SW 1271 (cell line): ENCODE data around the gene PRIM1.
"Not testable (repeated sequence)": the region's sequence is repeated elsewhere in the genome, so short reads cannot be mapped to it uniquely, and the experiment has no call there.

Experiments
- DNase-seq, 2 experiments: peaks; one replicate each; lab custom pipeline; 2025; lab: John Stamatoyannopoulos, UW

The PRIM1 gene

DNA sequence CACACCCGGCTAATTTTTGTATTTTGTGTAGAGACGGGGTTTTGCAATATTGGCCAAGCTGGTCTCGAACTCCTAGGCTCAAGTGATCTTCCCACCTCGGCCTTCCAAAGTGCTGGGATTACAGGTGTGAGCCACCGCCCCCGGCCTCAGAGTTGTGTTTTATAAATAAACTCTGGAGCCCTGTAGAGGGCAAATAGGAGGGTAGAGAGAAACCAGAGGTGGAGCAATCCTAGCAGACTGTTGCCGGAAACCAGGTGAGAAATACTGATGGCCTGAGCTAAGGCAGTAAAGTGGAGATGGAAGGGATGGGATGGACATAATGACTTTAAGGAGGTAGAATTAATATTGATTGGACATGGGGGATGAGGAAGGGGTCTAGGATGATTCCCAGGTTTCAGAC, 8.3 kb upstream of the PRIM1 start:
- DNase-seq: no peak

GRCh38 chr12:56759263-56759908, 7.3 kb upstream of the PRIM1 start:
- DNase-seq: no peak

- DNase-seq: no peak
Observed at GRCh38 chr12:56758728-56759262, 6.7 kb upstream of the PRIM1 start.

- DNase-seq: not testable (repeated sequence)
Observed at GRCh38 chr12:56757971-56758370, 5.8 kb upstream of the PRIM1 start.

DNA sequence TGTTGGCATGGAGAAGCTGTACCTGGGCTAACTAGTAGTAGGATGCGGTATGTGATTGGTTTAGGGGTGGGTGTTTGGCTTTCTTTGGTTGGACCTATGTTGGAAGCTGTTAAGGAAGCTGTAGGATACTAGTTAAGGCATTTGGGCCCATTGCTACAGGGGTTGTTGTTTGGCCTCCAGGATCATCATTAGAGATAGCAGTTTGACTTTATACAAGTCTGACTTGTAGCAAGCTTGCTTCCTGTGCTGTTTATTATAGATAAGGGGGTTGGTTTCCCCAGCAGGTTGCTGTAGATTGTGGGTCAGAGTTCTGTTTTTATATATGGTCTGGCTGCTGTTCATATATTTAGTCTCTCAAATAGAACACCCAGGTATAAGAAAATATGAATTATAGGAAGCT, 1.4 kb upstream of the PRIM1 start:
- DNase-seq: no peak

- DNase-seq: not testable (repeated sequence)
Observed at GRCh38 chr12:56750596-56750995, 1.5 kb downstream of the PRIM1 start.

DNA sequence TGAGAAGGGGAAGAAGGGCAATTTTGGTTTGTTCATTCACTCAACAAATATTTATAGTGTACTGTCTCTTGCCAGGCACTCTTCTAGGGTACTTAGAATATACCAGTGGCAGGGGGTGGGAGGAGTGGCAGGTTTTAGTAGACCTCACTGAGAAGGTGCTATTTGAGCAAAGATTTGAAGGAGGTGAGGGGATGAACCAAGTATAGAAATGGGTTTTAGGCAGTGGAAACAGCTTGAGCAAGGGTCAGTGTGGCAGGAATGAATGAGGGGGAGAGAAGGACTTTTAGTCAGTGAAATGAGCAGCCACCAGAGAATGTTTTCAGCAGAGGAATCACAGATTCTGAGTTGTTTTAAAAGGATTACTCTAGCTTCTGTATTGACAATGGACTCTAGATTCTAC, 2.3 kb downstream of the PRIM1 start:
- no peak for DNase-seq

DNA sequence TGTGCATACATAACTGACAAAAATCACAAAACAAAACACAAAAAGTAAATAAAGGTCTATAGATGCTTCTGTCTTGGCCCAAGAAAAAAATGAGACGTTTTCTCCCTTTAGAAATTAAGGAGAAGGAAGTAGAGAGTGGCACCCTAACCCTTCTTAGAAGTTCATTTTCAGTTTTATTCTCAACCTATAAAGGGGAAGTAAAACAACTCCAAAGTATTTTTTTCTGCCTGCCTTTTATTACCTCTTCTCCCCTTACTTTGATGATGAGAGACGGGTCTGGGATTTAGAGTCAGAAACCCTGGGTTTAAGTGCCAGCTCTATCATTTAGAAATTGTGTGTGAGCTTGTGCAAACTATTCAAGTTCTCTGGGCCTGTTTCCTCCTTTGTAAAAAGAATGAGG, 2.8 kb downstream of the PRIM1 start:
- no peak for DNase-seq

DNA sequence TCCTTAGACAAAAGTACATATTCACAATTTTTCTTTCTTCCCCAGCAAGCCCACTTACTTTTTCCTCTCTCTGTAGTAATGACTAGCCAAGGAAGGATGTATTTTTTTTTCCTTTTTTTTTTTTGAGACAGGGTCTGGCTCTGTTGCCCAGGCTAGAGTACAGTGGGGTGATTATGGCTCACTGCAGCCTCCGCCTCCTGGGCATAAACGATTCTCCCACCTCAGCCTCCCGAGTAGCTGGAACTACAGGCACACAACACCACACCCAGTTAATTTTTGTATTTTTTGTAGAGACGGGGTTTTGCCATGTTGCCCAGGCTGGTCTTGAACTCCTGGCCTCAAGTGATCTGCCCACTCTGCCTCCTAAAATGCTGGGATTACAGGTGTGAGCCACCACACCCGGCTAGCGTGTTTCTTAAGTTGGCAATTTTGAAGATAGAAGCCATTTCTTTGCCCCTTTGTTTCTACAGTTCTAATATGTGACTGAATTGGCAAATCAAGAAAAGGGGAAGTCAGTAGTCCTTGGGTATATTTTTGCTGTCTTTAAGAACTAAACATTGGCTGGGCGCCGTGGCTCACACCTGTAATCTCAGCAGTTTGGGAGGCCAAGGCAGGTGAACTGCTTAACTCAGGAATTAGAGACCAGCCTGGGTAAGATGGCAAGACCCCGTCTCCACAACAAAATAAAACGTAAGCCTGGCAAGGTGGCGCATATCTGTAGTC, 23.8 kb downstream of the PRIM1 start:
- no peak for DNase-seq

GRCh38 chr12:56726196-56726675, 25.9 kb downstream of the PRIM1 start:
- not testable (repeated sequence) for DNase-seq

DNA sequence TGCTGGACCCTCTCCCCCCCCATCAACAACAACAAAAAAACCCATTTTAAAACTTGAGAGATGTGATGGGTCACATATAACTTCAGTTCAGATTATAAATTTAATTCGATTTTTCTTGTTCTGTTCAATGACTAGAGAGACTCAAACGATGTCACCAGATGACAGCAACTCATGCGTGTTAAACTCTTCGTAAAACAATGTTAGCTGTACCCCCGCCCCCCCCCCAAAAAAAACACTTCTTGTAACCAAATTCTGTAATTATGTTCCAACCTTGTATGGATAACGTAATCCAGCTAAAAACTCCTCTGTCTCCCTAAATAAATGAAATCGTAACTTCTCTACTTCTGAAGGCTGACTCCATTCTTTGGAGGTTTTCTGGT, 26.4 kb downstream of the PRIM1 start:
- peak in 1 of 2 experiments; percentile 38 for DNase-seq

DNA sequence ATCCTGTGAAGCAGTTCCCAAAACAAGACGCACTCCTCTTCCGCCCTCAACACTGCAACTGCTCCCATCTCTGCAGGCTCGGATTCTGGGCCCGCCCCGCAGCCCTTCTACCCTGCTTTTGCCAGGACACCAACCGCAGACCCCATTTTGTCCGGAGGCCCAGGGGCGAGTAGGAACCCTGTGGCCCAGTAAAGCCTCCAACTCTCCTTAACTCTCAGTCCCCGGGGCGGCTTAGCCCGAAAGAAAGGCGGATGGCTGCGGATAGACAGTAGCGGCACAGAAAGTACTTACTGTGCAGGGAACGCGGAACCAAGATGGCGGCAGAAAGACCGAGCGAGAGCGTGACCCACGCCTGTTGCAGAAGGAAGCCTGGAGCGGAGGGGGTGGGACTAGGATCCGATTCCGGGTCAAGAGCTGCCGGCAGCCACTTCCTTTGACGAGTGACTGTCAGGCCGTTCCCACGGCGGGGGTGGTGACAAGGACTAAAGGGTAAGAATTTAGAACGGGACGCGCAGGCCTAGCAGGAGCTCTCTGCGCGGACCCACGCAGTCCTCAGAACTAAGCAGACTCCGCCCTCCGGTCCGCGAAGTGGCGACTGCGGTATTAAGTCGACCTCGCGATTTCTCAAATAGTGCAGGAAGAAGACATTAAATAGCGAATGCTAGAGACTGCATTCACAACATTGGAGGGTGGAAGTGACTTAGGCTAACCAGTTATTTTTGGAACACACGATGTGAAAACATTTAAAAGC, 27.0 kb downstream of the PRIM1 start, which contains the start of gene NACA:
Gene NACA, minus strand, starts transcription at position 328 of the 751 bp plus-strand sequence. CDS start 778 bp downstream, outside the sequence.
- peak; percentile 96 to 99 for DNase-seq

- peak in 1 of 2 experiments; percentile 42 for DNase-seq
Observed at GRCh38 chr12:56724701-56724971, 27.5 kb downstream of the PRIM1 start.

GRCh38 chr12:56723889-56724700, 28.0 kb downstream of the PRIM1 start:
- peak in 1 of 2 experiments; percentile 8 for DNase-seq

DNA sequence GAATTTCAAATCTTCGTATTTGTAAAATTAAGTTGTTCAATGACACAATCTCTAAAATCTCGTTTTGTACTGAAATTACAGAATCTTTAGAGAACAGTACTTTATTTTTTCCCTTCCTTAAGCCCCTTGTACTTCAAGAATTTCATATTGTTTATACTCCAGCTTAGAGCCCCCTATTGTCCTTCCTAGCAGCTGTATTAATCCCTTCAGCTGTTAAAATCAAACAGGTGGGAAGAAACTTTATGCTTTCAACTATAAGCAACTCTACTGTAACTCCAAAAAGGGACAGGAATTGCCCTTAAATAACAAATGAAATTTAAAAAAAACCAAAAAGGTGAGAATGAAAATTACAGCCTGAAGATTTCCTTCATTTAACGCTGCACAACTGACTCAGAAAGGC, 28.8 kb downstream of the PRIM1 start:
- DNase-seq: no peak

DNA sequence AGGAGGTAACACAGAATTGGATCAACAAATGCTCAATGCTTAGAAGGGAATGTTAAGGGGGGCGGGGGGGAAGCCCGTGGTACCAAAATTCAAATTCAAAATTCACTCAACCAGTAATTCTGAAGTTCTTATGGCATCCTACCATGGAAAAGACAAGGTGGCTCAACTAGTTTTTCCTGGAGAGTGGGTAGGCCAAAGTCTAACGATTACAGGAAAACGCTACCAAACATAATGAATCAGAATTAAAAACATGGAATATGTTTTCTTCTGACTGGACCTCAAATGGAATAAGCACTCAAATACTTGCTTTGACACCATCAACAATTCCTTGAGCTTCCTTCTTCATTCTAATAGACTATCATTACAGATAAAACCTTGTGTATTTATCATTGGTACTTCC, 29.3 kb downstream of the PRIM1 start:
- no peak for DNase-seq

- no peak for DNase-seq
Observed at GRCh38 chr12:56721721-56722120, 30.4 kb downstream of the PRIM1 start.

DNA sequence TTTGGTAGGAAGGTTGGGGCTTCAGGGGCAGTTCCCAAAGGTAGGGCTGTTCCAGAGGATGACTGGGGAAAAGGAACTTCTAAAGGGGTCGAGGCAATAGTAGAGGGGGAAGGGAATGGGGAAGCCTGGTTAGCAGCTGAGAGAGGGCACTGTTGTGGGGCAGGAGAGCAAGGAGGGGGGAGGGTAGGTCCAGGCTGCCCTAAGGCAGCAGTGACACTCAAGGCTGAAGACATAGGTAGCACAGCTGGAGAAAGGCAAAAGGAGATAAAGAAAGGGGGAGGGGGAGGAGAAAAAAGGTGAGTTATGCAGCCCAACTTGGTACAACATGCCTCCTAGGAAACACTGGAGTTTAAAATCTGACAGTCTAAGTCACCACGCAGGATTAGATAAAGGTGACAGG, 30.9 kb downstream of the PRIM1 start:
- no peak for DNase-seq

- no peak for DNase-seq
Observed at GRCh38 chr12:56720731-56721151, 31.4 kb downstream of the PRIM1 start.

GRCh38 chr12:56719056-56719455, 33.1 kb downstream of the PRIM1 start:
- no peak for DNase-seq

DNA sequence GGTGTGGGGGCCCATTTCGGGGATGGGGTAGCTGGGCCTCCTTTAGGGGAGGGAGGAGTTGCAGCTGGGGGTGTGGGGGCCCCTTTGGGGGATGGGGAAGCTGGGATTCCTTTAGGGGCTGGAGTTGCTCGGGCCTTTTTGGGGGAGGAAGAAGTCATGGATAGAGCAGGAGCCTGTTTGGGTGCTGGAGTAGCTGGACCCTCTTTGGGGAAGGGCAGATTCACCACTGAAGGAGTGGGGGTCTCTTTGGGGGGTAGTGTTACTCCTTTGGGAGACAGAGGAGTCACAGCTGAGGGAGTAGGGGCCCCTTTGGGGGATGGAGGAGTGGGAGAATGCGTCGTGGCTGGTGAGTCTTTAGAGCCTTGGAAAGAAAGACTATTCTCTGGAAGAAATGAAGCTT, 33.5 kb downstream of the PRIM1 start:
- no peak for DNase-seq

DNA sequence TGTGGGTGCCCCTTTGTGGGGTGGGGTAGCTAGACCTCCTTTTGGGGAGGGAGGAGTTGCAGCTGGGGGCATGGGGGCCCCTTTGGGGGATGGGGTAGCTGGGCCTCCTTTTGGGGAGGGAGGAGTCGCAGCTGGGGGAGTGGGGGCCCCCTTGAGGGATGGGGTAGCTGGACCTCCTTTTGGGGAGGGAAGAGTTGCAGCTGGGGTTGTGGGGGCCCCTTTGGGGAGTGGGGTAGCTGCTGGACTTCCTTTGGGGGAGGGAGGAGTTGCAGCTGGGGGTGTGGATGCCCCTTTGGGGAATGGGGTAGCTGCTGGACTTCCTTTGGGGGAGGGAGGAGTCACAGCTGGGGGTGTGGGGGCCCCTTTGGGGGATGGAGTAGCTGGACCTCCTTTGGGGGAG, 34.0 kb downstream of the PRIM1 start:
- DNase-seq: no peak
